HepG2 (cell line): Measurements from ENCODE around the gene MAP2K5. TPM values are rescaled to one million over a fixed set of nuclear protein-coding genes. Genes with fewer than 3 reads are reported as not detected.

Experiments used
- ATAC-seq: fragments of 200-7000 bp; cut with Tn5 transposase; 3 replicates; pipeline ENCODE4 v1.9.1; 2020; ENCODE audit warnings: mild to moderate bottlenecking, moderate library complexity
- BruUV-seq: library from RNA; stranded (reverse); fragments of 400-500 nt; replicated peaks from 2 replicates; lab custom pipeline; 2021; lab: Mats Ljungman, UMichigan
- CTCF ChIA-PET: fragments of 300-600 bp; formaldehyde crosslinking; extraction: SDS; loops from one replicate; lab custom pipeline; 2021; ENCODE audit warnings: low total read pairs, inconsistent platforms, low intra/inter-chr PET ratio; lab: Yijun Ruan, JAX
- POLR2A ChIA-PET: fragments of 350-600 bp; sonication (Branson Sonifier 250); formaldehyde crosslinking; loops from one replicate; lab custom pipeline; 2020; ENCODE audit warnings: antibody characterized with exemption, inconsistent platforms; lab: Yijun Ruan, JAX
- DNase-seq: peaks from one replicate; pipeline ENCODE4 v3.0.0-alpha.2; 2015; ENCODE audit warnings: low spot score
- FAIRE-seq: peaks from 3 replicates; lab custom pipeline; 2011; peaks lifted over from hg19 to GRCh38; lab: Jason Lieb, UNC
- H2AFZ ChIP-seq: one replicate; pipeline ENCODE4 v1.6.1; 2011; ENCODE audit warnings: low read length, inconsistent platforms
- H3K27ac ChIP-seq: fragments of 300-600 bp; 3 replicates; pipeline ENCODE4 v1.8.0; 2011; ENCODE audit warnings: mixed run types, mild to moderate bottlenecking, mixed read lengths, low read length, inconsistent platforms; ENCODE audit not compliant: insufficient read depth; ENCODE audit errors: extremely low read length
- H3K27me3 ChIP-seq, 2 experiments: fragments of 200-600 bp in 1 of 2; 2 replicates in 1 of 2; 3 replicates in 1 of 2; pipeline versions ENCODE4 v1.6.0 to v1.8.0; 2011; ENCODE audit warnings: low read length in 2 of 2, mild to moderate bottlenecking in 2 of 2, moderate library complexity in 2 of 2, inconsistent platforms in 1 of 2; ENCODE audit not compliant: insufficient read depth in 2 of 2, control insufficient read depth in 1 of 2
- H3K36me3 ChIP-seq, 2 experiments: fragments of 200-600 bp in 1 of 2; replicated peaks in 1 of 2; 2 replicates in 1 of 2; 3 replicates in 1 of 2; pipeline versions ENCODE4 v1.5.1 to v1.8.0; 2011; ENCODE audit warnings: low read length in 2 of 2, inconsistent platforms in 1 of 2; ENCODE audit not compliant: insufficient read depth in 2 of 2, control insufficient read depth in 1 of 2
- H3K4me1 ChIP-seq: 2 replicates; pipeline ENCODE4 v1.5.1; 2012; ENCODE audit warnings: low read length, inconsistent platforms; ENCODE audit not compliant: insufficient read depth
- H3K4me2 ChIP-seq: 2 replicates; pipeline ENCODE4 v1.6.0; 2011; ENCODE audit warnings: low read depth, low read length, inconsistent platforms
- H3K4me3 ChIP-seq, 3 experiments: fragments of 200-600 bp in 1 of 3; sonication (generic), shearing (Covaris generic) in 1 of 3; replicated peaks in 1 of 3; 2 replicates each; pipeline ENCODE4 v1.5.1; 2011 to 2016; ENCODE audit warnings: low read length in 3 of 3, inconsistent platforms in 2 of 3, low read depth in 2 of 3, mild to moderate bottlenecking in 2 of 3, control low read depth in 1 of 3, mixed read lengths in 1 of 3; ENCODE audit not compliant: insufficient read depth in 1 of 3
- H3K79me2 ChIP-seq: one replicate; pipeline ENCODE4 v1.6.1; 2011; ENCODE audit warnings: low read length, inconsistent platforms; ENCODE audit not compliant: insufficient read depth
- H3K9ac ChIP-seq: 2 replicates; pipeline ENCODE4 v1.6.0; 2011; ENCODE audit warnings: mild to moderate bottlenecking, low read depth, low read length, inconsistent platforms; ENCODE audit not compliant: insufficient read depth
- H3K9me3 ChIP-seq: 2 replicates; pipeline ENCODE4 v1.5.1; 2012; ENCODE audit warnings: mild to moderate bottlenecking, low read length
- H4K20me1 ChIP-seq: 2 replicates; pipeline ENCODE4 v1.6.0; 2011; ENCODE audit warnings: inconsistent platforms, mild to moderate bottlenecking, low read length, moderate library complexity; ENCODE audit not compliant: insufficient read depth
- ARNT ChIP-seq: fragments of 450-650 bp; IDR thresholded peaks from 2 replicates; pipeline ENCODE4 v1.6.1; 2017
- FOXK1 ChIP-seq: sonication (generic); formaldehyde crosslinking; IDR thresholded peaks from 2 replicates; pipeline ENCODE4 v1.4.0; 2020; ENCODE audit warnings: low read depth, missing genetic modification reagents, borderline replicate concordance
- TFDP1 ChIP-seq: IDR thresholded peaks from 2 replicates; pipeline ENCODE4 v1.6.1; 2016; ENCODE audit warnings: missing compliant biosample characterization, missing genetic modification reagents, borderline replicate concordance
- ZNF121 ChIP-seq: sonication (generic); formaldehyde crosslinking; IDR thresholded peaks from 2 replicates; pipeline ENCODE4 v1.5.0; 2020; ENCODE audit warnings: mild to moderate bottlenecking, missing genetic modification reagents
- ZNF251 ChIP-seq: sonication (generic); formaldehyde crosslinking; IDR thresholded peaks from 2 replicates; pipeline ENCODE4 v1.9.0; 2021; ENCODE audit warnings: mild to moderate bottlenecking, missing genetic modification reagents
- ZNF276 ChIP-seq: sonication (generic); formaldehyde crosslinking; IDR thresholded peaks from 2 replicates; pipeline ENCODE4 v1.4.0; 2020; ENCODE audit warnings: mild to moderate bottlenecking, low read depth, missing genetic modification reagents
- ZNF563 ChIP-seq: sonication (generic); formaldehyde crosslinking; IDR thresholded peaks from 2 replicates; pipeline ENCODE4 v1.8.0; 2022; ENCODE audit warnings: mild to moderate bottlenecking, moderate library complexity, missing genetic modification reagents
- ZNF672 ChIP-seq: sonication (generic); formaldehyde crosslinking; IDR thresholded peaks from 2 replicates; pipeline ENCODE4 v1.8.1; 2022; ENCODE audit warnings: missing genetic modification reagents
- ZNF740 ChIP-seq: sonication (generic); formaldehyde crosslinking; IDR thresholded peaks from 2 replicates; pipeline ENCODE4 v1.4.0; 2020; ENCODE audit warnings: missing genetic modification reagents
- WGBS: methylation state at CpG from one replicate; pipeline ENCODE4 v1.1.6; 2017; ENCODE audit warnings: low lambda C conversion rate; 5-methylcytosine and 5-hydroxymethylcytosine counted together
- in situ Hi-C: cut with HindIII; loops from 2 replicates; pipeline ENCODE4 v1.10.0; 2017; ENCODE audit warnings: low pct_unique_long_range_greater_than_20kb; ENCODE audit not compliant: extremely low pct_ligation_motif_present
- intact Hi-C: fragments of 100-400 bp; cut with micrococcal nuclease; formaldehyde crosslinking; loops from one replicate; pipeline ENCODE4 v1.10.0; 2022; ENCODE audit not compliant: unreplicated experiment
- polyA plus RNA-seq, 8 experiments: library from polyadenylated mRNA; depleted of rRNA in 3 of 8; stranded (reverse) in 7 of 8; unstranded in 1 of 8; fragments of >200 nt; fragmentation: Illumina TruSeq in 4 of 8; extraction: Trizol in 4 of 8; gene quantifications; 2 replicates each; pipeline versions ENCODE4 v1.2.1 to v1.2.3, GENCODE V29; 2011 to 2016; ENCODE audit warnings: low read depth in 4 of 8, missing spikeins in 1 of 8, mixed read lengths in 1 of 8; ENCODE audit not compliant: insufficient read depth in 1 of 8
- total RNA-seq, 5 experiments: library from RNA; depleted of rRNA; stranded (reverse); fragments of >200 nt; fragmentation: Illumina TruSeq; extraction: Trizol; gene quantifications; 2 replicates each; pipeline ENCODE4 v1.2.3, GENCODE V29; 2016; ENCODE audit warnings: low read depth in 1 of 5

MAP2K5 gene
- total and polyA plus RNA-seq, 2 of the 13 experiments (the other 11 are each of a cell fraction or from before 2014, with no cell fraction given) = 4.0 to 4.3 TPM

- no peak for TF ChIP-seq ARNT
- TF ChIP-seq FOXK1 (CRISPR knock-in tag) = no peak
- TF ChIP-seq ZNF251 (CRISPR knock-in tag) = no peak
- TF ChIP-seq ZNF563 (CRISPR knock-in tag) = no peak
- no peak for TF ChIP-seq ZNF121 (CRISPR knock-in tag)
- no peak for TF ChIP-seq ZNF672 (CRISPR knock-in tag)
- TF ChIP-seq ZNF740 (CRISPR knock-in tag) = no peak
- DNase-seq (no peak), ATAC-seq (no peak), FAIRE-seq (no peak)
- intact Hi-C loops = no loop called here
- H3K4me3 ChIP-seq = no peak overlapping the region
- in situ Hi-C loops = no loop called here
- no TSS peak for BruUV-seq
- H3K9me3 ChIP-seq = no peaks in the 10 kb centered on the region
- H3K4me1 ChIP-seq = no peaks in the 10 kb centered on the region
- WGBS = 95% methylated on average over 4 of the region's 4 CpGs
- ChIA-PET POLR2A (no interaction called here), CTCF (no interaction called here)
- H2AFZ ChIP-seq = no peak overlapping the region
- H3K27ac ChIP-seq = no peak overlapping the region
- H3K9ac ChIP-seq = no peak overlapping the region
- no peak overlapping the region for H3K4me2 ChIP-seq
- no peaks in the 10 kb centered on the region for H3K79me2 ChIP-seq
- no peaks in the 10 kb centered on the region for H3K27me3 ChIP-seq
- H4K20me1 ChIP-seq = no peaks in the 10 kb centered on the region
- no peaks in the 10 kb centered on the region for H3K36me3 ChIP-seq
Measured at GRCh38 chr15:67716171-67716570, 173.7 kb downstream of the MAP2K5 start.

GRCh38 chr15:67717776-67718175 lies 175.3 kb downstream of the MAP2K5 start:
- DNase-seq = no peak
- Histone ChIP-seq H3K36me3 (no peaks in the 10 kb centered on the region), H3K9me3 (no peaks in the 10 kb centered on the region), H3K4me2 (no peak overlapping the region), H3K27me3 (no peaks in the 10 kb centered on the region), H4K20me1 (no peaks in the 10 kb centered on the region), H3K4me1 (no peaks in the 10 kb centered on the region), H2AFZ (no peak overlapping the region), H3K79me2 (no peaks in the 10 kb centered on the region), H3K4me3 (no peak overlapping the region), H3K27ac (no peak overlapping the region), H3K9ac (no peak overlapping the region)
- 100% methylated on average over 1 of the region's 1 CpG for WGBS
- ChIA-PET CTCF (no interaction called here), POLR2A (no interaction called here)
- TF ChIP-seq TFDP1 (CRISPR knock-in tag) (no peak), ZNF276 (CRISPR knock-in tag) (no peak)
- no peak for ATAC-seq
- intact Hi-C loops (no loop called here), in situ Hi-C loops (no loop called here)
- no TSS peak for BruUV-seq
- FAIRE-seq = no peak
